GM19043 (cell line): Measurements from ENCODE around the gene DFFA.
A peak's percentile ranks its signal among the peaks of the same experiment; 100 is the strongest.
"Not testable (repeated sequence)": the region's sequence is repeated elsewhere in the genome, so short reads cannot be mapped to it uniquely, and the experiment has no call there.

Source experiments
- ATAC-seq: cut with Tn5 transposase; IDR thresholded peaks from one replicate; pipeline ENCODE4 v1.9.1; 2021; ENCODE audit warnings: low read depth; ENCODE audit not compliant: unreplicated experiment

DFFA gene

DNA sequence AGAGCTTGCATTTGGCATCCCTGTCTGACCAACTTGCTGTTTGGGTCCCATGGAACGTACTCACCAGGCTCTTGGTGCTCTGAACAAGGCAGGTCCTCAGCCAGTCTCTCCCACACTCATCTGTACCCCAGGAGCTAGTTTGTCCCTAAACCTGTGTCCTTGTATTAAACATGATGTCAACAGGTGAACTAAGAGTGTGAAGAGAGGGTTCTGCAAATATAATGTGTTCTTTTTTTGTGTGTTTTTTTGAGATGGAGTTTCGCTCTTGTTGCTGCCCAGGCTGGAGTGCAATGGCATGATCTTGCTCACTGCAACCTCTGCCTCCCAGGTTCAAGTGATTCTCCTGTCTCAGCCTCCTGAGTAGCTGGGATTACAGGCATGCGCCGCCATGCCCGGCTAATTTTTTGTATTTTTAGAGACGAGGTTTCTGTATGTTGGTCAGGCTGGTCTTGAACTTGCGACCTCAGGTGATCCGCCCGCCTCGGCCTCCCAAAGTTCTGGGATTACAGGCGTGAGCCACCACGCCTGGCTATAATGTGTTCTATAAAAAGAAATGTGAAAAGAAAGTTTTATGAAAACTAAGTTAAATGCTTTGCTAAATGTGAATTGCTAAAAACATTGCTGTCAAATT is 33.8 kb upstream of the DFFA start:
- not testable (repeated sequence) for ATAC-seq

GRCh38 chr1:10504249-10504648 is 31.9 kb upstream of the DFFA start:
- ATAC-seq, result no peak

DNA sequence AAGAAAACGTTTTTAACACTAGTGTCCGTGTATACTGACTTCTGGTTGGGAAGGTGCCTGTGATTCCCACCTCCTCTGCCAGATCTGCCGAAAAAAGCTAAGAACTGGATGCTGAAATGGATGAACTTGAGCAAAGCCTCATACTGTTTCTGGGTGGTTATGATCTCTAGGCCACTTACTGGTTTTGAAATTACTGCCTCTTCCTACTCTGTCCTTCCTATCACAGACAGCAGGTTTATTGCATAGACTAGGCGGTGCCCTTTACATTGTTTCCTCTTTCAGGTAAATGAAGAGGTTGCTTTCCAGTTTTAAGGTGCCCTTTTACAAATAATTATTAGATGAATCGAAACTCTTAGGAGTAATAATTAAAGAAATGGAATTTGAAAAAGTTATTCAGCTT is 29.9 kb upstream of the DFFA start:
- no peak for ATAC-seq

DNA sequence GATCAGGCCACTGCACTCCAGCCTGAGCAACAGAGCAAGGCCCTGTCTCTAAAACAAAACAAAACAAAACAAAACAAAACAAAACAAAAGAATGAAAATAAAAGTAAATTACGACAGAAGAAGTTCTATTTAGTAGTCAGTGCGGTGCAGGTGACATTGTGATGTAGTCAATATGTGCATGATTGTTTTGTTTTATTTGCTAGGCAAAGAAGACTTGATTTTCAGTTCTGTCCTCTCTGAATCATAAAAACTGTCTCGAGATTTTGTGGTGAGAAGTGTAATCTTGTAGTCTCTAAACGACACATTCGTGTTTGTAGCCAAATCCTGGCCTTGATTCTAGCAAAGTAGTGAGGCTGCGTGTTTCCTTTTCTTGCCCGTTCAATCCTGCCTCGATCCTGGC is 25.9 kb upstream of the DFFA start:
- ATAC-seq, result no peak

- ATAC-seq, result no peak
Measured at GRCh38 chr1:10497109-10497508, 24.8 kb upstream of the DFFA start.

DNA sequence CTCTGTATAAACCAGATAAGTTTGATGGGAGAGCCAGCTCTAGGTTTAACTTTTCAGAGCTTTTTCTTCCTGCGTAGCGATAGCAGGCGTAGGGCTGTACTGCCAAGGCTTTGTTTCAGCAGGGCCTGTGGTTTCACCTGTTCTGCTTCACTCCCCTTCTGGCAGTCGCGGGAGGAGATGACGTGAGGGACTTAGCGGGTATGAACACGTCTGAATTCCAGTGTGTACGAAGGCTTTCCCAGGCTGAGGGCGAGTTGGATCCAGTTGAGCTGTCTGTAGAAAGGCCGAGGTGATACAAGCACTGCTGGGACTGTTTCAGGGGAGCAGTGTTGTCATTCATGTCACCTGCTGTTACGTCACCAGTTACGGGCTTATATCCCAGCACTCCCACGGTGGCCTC is 23.6 kb upstream of the DFFA start:
- no peak for ATAC-seq

DNA sequence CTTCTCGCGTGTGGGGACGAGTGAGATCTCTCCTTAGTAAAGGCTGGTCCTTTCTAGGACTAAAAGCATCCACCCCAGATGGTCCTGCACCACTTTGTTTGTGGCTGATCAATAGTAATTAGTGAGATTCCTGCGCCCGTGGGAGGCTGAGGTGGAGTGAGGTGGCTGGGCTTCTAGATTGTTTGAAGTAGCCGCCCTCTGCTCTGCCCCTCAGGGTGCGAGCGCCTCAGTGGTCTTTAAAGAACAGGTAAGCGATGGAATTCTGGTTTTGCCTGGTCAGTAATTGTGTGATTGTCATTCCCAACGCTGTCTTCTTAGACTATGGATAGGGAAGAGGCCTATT is 23.1 kb upstream of the DFFA start:
- ATAC-seq, result no peak

DNA sequence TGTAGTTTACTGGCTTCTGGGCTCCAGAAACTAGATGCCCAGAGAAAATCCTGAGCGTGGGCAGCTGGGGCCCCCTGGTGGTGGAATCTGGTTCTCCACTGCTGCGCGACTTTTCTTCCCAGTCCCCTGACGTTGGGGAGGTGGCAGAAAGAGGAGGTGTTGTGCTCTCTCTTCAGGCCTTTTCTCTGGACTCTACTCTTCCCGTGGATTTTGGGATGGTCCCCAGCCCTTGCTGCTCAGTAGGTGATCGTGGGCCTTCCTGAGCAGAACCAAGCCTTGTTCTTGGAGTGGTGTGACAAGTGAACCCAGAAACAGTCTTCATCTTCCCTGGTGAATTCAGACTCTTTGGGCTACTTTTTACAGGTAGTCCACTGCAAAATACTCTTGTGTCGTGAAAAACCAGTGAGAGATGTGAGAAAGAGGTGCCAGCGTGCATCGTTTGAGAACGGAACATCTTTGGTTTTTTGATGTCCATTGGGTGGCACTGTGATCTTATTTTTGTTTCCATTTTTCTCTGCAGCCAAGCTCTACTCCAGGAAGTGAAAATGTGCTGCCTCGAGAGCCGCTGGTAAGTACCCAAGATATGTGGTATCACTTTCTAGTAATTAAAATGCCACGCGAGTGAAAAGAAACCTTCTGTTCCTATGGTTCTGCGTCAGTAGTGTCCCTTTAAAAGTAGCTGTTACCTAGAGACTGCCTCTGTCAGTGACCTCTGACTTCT is 22.6 kb upstream of the DFFA start:
- peak; percentile 64 for ATAC-seq

- no peak for ATAC-seq
Measured at GRCh38 chr1:10494418-10494753, 22.1 kb upstream of the DFFA start.

- no peak for ATAC-seq
Measured at GRCh38 chr1:10490286-10490970, 18.1 kb upstream of the DFFA start.

GRCh38 chr1:10489291-10490055 is 17.1 kb upstream of the DFFA start:
- ATAC-seq, result no peak

- no peak for ATAC-seq
Measured at GRCh38 chr1:10484521-10484920, 12.2 kb upstream of the DFFA start.

DNA sequence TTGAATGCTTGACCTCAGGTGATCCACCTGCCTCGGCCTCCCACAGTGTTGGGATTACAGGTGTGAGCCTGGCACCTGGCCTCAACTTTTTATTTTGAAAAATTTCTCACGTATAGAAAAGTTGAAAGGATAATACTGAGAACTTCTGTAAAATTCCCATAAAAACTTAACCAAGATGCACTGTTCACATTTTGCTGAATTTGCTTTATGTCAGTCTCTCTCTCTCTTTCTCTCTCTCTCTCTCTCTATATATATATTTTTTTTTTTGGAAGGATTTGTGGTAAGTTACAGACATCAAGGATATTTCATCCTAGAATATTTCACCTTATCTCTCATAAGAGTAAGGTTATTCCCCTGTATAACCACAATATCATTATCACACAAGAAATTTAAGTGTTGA is 8.3 kb upstream of the DFFA start:
- ATAC-seq, result no peak

- no peak for ATAC-seq
Measured at GRCh38 chr1:10479296-10479695, 7.0 kb upstream of the DFFA start.

DNA sequence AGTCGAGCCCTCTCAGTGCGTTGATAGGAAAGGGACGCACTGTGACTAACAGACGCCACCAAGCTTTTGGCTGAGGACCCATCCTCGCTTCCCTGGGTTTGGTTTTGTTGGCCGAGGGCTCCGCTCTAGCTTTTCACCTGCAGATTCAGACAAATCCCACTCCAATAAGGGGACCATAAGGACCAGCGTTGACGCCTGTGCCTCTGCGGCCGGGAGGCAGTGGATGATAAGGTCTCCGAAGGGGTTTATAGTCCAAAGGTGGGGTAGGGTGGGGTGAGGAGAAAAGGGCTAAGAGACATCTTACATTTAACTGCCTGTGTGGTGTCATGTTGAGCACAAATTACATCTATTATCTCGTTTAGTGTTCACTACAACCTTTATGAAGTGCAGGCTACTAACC is 3.2 kb upstream of the DFFA start:
- no peak for ATAC-seq

DNA sequence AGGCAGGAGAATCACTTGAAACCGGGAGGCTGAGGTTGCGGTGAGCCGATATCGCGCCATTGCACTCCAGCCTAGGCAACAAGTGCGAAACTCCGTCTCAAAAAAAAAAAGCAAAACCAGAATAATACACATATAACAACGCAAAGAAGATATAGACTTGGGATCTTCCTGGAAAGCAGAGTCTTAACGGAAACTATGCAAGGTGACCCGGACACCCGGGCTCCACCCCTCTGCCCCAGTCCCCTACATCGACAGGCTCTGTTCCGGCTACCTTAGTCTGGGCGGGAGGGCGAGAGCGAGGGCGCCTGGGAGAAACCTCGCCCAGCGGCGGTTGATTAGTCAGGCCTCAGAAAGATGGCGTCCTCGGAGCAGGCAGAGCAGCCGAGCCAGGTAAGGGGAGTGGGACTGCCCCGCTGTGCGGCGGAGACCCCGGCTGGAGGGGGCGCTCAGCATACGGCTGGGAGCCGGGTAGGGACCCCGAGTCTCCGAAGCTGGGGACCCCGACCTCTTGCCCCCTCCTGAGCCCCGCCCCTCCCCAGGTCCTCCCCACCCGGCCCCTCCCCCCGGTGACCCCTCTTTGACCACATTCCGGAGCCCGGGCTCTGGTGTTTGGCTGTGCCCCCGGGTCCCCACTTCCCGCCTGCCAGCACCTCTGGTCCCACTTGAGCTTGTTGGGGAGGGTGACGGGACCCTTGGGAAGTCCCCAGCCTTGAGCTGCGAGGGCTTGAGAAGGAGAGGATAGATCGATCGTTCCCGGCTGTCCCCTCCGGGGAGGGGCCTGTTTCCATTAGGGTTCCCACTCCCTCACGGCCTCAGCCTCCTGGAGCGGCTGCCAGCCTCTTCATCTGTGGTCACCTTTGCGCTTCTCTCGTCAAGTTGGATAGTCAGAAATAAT is 2.5 kb upstream of the DFFA start, which contains the start of gene PEX14:
Gene PEX14 (plus strand): TSS at position 338 of the 895 bp plus-strand sequence. CDS start 17 bp downstream, at position 355.
- ATAC-seq, result peak; percentile 52

DNA sequence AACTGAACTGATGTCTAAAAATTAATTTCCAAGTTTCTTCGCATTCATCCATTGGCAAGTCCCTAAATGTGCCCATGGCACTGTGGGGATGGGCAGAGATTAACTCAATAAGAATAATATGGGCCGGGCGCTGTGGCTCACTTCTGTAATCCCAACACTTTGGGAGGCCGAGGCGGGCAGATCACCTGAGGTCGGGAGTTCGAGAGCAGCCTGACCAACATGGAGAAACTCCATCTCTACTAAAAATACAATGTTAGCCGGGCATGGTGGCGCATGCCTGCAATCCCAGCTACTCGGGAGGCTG is 1.9 kb upstream of the DFFA start:
- not testable (repeated sequence) for ATAC-seq

DNA sequence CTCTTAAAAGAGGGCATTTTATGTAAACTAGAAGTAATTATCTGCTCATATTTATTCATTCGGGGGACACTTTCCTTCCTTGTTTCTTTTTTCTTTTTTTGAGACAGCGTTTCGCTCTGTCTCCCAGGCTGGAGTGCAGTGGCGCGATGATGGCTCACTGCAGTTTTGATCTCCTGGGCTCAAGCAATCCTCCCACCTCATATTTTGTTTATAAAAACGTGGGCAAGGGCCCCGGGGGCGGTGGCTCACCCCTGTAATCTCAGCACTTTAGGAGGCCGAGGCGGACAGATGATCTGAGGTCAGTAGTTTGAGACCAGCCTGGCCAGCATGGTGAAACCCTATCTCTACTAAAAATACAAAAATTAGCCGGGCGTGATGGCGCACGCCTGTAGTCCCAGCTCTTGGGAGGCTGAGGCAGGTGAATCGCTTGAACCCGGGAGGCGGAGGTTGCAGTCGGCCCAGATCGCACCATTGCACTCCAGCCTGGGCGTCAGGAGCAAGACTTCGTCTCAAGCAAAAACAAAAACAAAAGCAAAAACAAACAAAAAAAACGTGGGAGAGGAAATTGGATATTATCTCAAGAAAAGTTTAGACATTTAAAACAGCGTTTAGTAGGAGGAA is 926 bp upstream of the DFFA start:
- ATAC-seq, result no peak

DNA sequence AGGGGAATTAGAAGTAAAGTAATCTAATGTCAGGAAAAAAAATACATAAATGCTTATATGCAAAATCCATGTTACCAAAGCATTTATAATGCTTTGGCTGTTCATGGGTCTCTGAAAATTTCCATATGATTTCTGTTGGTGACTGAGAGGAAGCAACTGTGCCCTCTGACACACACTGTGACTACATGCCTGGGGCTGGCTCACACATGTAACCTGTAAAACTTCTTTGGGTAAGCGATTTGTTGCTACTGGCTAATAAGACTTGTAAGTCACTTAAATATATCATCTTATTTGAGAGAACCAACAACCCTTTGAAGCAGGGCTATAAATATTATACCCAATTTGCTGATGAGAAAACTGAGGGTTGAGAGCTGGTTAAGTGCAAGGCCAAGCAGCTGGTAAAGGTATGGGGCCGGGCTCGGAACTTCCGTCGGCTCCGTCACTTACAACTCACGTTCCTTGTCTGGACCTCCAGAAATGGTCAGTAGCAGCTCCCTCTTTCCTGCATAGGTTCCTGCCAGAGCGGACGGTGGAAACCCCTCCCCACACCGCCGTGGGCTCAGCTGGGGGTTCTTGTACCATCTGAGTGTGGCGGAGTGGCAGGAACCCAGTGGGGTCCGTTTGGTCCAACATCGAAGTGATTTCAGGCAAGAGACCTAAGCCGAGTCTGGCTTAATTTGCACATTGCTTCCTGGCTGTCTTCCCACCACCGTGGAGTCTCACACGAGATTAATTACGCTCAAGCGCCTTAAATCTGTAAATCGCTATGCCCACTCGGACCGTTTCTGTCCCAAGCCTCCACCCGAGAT is 714 bp downstream of the DFFA start:
- ATAC-seq, result no peak
